Gastrocnemius medialis (tissue), 4 donors: Measurements from ENCODE around the gene SIX5. TPM values are rescaled to one million over a fixed set of nuclear protein-coding genes. Genes with fewer than 3 reads are reported as not detected.

ENCODE experiments used
- ATAC-seq, 2 donors: fragments of 150-250 bp; one replicate each; pipeline ENCODE4 v1.9.1; 2016
- DNase-seq, 2 donors: peaks; one replicate each; pipeline ENCODE4 v3.0.0-alpha.2; 2019
- H3K27ac ChIP-seq, 4 donors: fragments of 200-600 bp; sonication (generic); 1 replicate in 1 of 4; 2 replicates in 3 of 4; pipeline ENCODE4 v1.5.1; 2016 to 2018; ENCODE audit warnings: mild to moderate bottlenecking in 2 of 4, moderate library complexity in 1 of 4
- H3K27me3 ChIP-seq, 3 donors: fragments of 200-600 bp; sonication (generic) in 2 of 3; 1 replicate in 1 of 3; 2 replicates in 2 of 3; pipeline versions ENCODE4 v1.5.1 to v1.6.0; 2016 to 2019; ENCODE audit warnings: mild to moderate bottlenecking in 1 of 3, moderate library complexity in 1 of 3
- H3K36me3 ChIP-seq, 2 donors: fragments of 200-600 bp; sonication (generic) in 1 of 2; one replicate each; pipeline ENCODE4 v1.5.1; 2017 to 2018
- H3K4me1 ChIP-seq, 2 donors: fragments of 200-600 bp; sonication (generic) in 1 of 2; one replicate each; pipeline ENCODE4 v1.5.1; 2016 to 2017; ENCODE audit warnings: mild to moderate bottlenecking in 2 of 2
- H3K4me3 ChIP-seq, 4 donors: fragments of 200-600 bp; sonication (generic) in 3 of 4; 1 replicate in 1 of 4; 2 replicates in 3 of 4; pipeline ENCODE4 v1.5.1; 2016 to 2019; ENCODE audit warnings: mild to moderate bottlenecking in 2 of 4
- H3K9me3 ChIP-seq, 3 donors: fragments of 200-600 bp; sonication (generic) in 2 of 3; 1 replicate in 1 of 3; 2 replicates in 2 of 3; pipeline ENCODE4 v1.5.1; 2016 to 2019
- CTCF ChIP-seq, 5 experiments: fragments of 450-650 bp in 3 of 5; fragments of 200-600 bp in 2 of 5; sonication (generic) in 2 of 5; IDR thresholded peaks in 4 of 5; conservative IDR thresholded peaks in 1 of 5; 1 replicate in 4 of 5; 2 replicates in 1 of 5; pipeline ENCODE4 v1.5.1; 2016 to 2019; ENCODE audit warnings: antibody characterized with exemption in 5 of 5, mild to moderate bottlenecking in 3 of 5, moderate library complexity in 3 of 5
- POLR2A ChIP-seq, 2 donors: fragments of 450-650 bp; IDR thresholded peaks; one replicate each; pipeline ENCODE4 v1.6.1; 2017; ENCODE audit warnings: antibody characterized with exemption in 2 of 2, mild to moderate bottlenecking in 2 of 2, moderate library complexity in 2 of 2
- in situ Hi-C, 4 donors: fragments of 200-750 bp; cut with MboI; loops; one replicate each; pipeline versions ENCODE4 v1.15.0 to v1.8.0; 2017; ENCODE audit warnings: low sequenced_read_pairs in 4 of 4
- intact Hi-C: fragments of 100-400 bp; cut with DNase I; formaldehyde crosslinking; loops from one replicate; pipeline ENCODE4 v1.15.1; 2023; ENCODE audit warnings: low total_unique reads
- total RNA-seq, 4 donors: library from RNA; depleted of rRNA; stranded (reverse); fragments of >200 nt; gene quantifications; one replicate each; pipeline versions ENCODE4 v1.1.0 to v1.2.3, GENCODE V29; 2016

Gene SIX5
- total RNA-seq, 4 donors from 2014 or later, result 8.2 to 12.2 (median 10.1) TPM

GRCh38 chr19:45764475-45764874 lies 4.6 kb downstream of the SIX5 start:
- no peak for TF ChIP-seq CTCF (IDR thresholded peaks at IDR 0.05 in 4 of 5, conservative IDR thresholded peaks at IDR 0.05 in 1 of 5)
- TF ChIP-seq POLR2A (IDR thresholded peaks at IDR 0.05), result no peak
- peak overlapping the region; percentile 27 to 99 (median 63) for H3K27ac ChIP-seq
- H3K27me3 ChIP-seq, result no peaks in the 10 kb centered on the region
- H3K36me3 ChIP-seq, result no peaks in the 10 kb centered on the region
- DNase-seq (no peak), ATAC-seq (no peak)
- no peaks in the 10 kb centered on the region for H3K9me3 ChIP-seq
- H3K4me1 ChIP-seq, result peaks cover 25 to 41% of the 10 kb centered on the region in 2 donors
- in situ Hi-C loops (no loop called here), intact Hi-C loops (no loop called here)
- H3K4me3 ChIP-seq, result no peak overlapping the region

DNA sequence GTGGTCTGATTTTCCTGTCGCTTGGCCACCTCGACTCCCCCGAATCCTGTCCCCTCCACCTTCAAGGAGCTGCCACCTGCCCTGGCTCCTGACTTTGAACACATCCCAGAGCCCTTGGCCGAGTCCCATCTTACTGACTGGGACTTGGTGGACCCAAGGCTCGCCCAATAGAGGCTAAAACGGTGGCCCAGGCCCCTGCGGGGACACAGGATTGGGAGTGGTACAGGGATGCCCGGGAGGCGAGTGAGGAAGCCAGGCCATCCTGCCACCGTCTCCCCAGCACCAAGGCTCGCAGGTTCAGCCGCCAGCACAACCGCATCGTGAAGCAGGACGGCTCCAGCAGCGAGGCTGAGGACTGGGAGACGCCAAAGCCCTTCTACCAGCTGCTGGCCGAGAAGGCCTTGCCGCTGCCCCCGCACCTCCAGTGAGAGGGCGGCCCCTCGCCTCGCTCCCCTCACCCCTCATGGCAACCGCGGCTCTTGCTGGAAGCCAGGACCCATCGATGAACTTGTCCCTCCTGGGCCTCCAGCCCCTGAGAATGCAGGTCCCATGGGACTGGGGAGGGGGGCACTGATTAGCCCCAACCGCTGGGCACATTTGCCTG lies 5.3 kb downstream of the SIX5 start:
- no peak overlapping the region for H3K4me3 ChIP-seq
- no peaks in the 10 kb centered on the region for H3K36me3 ChIP-seq
- ATAC-seq (no peak), DNase-seq (no peak)
- intact Hi-C loops, result no loop called here
- TF ChIP-seq POLR2A (IDR thresholded peaks at IDR 0.05) (no peak), CTCF (IDR thresholded peaks at IDR 0.05 in 4 of 5, conservative IDR thresholded peaks at IDR 0.05 in 1 of 5) (no peak)
- no peaks in the 10 kb centered on the region for H3K27me3 ChIP-seq
- no peaks in the 10 kb centered on the region for H3K9me3 ChIP-seq
- peak overlapping the region in 1 of 4 donors; percentile 99 for H3K27ac ChIP-seq
- peaks cover 25 to 41% of the 10 kb centered on the region in 2 donors for H3K4me1 ChIP-seq
- in situ Hi-C loops, result no loop called here

- no peaks in the 10 kb centered on the region for H3K9me3 ChIP-seq
- in situ Hi-C loops, result no loop called here
- intact Hi-C loops, result no loop called here
- TF ChIP-seq POLR2A (IDR thresholded peaks at IDR 0.05), result no peak
- no peak for TF ChIP-seq CTCF (IDR thresholded peaks at IDR 0.05 in 4 of 5, conservative IDR thresholded peaks at IDR 0.05 in 1 of 5)
- H3K4me3 ChIP-seq, result no peak overlapping the region
- DNase-seq (no peak), ATAC-seq (no peak)
- no peaks in the 10 kb centered on the region for H3K36me3 ChIP-seq
- peaks cover 25 to 41% of the 10 kb centered on the region in 2 donors for H3K4me1 ChIP-seq
- no peak overlapping the region for H3K27ac ChIP-seq
- H3K27me3 ChIP-seq, result no peaks in the 10 kb centered on the region
These were observed 6.0 kb downstream of the SIX5 start for GRCh38 chr19:45762870-45763631.

GRCh38 chr19:45761714-45762113 lies 7.3 kb downstream of the SIX5 start:
- Histone ChIP-seq H3K4me3 (no peak overlapping the region), H3K9me3 (no peaks in the 10 kb centered on the region), H3K4me1 (peaks cover 20 to 33% of the 10 kb centered on the region in 2 donors), H3K27ac (no peak overlapping the region), H3K27me3 (no peaks in the 10 kb centered on the region), H3K36me3 (no peaks in the 10 kb centered on the region)
- ATAC-seq, result no peak
- in situ Hi-C loops (no loop called here), intact Hi-C loops (no loop called here)
- no peak for DNase-seq
- no peak for TF ChIP-seq CTCF (IDR thresholded peaks at IDR 0.05 in 4 of 5, conservative IDR thresholded peaks at IDR 0.05 in 1 of 5)
- TF ChIP-seq POLR2A (IDR thresholded peaks at IDR 0.05), result no peak
